Endodermal cell (in vitro differentiated cells): ENCODE measurements around the gene GGTA1. TPM values are rescaled to one million over a fixed set of nuclear protein-coding genes. Genes with fewer than 3 reads are reported as not detected.

Experiments
- DNase-seq: peaks from one replicate; pipeline ENCODE4 v3.0.0-alpha.2; 2017
- H3K27ac ChIP-seq: 2 replicates; pipeline ENCODE4 v1.5.1; 2013; ENCODE audit warnings: mild to moderate bottlenecking, low read depth, low read length, moderate library complexity
- H3K27me3 ChIP-seq: 2 replicates; pipeline ENCODE4 v1.6.1; 2013; ENCODE audit warnings: mild to moderate bottlenecking, low read length, moderate library complexity; ENCODE audit not compliant: insufficient read depth, control insufficient read depth, poor library complexity, severe bottlenecking
- H3K36me3 ChIP-seq: 2 replicates; pipeline ENCODE4 v1.7.0; 2013; ENCODE audit warnings: mild to moderate bottlenecking, low read length, moderate library complexity; ENCODE audit not compliant: control insufficient read depth, insufficient read depth
- H3K4me1 ChIP-seq: one replicate; pipeline ENCODE4 v1.7.0; 2013; ENCODE audit warnings: low read length; ENCODE audit not compliant: control insufficient read depth, insufficient read depth
- H3K4me3 ChIP-seq: 2 replicates; pipeline ENCODE4 v1.5.1; 2013; ENCODE audit warnings: mild to moderate bottlenecking, low read length, moderate library complexity
- H3K9ac ChIP-seq: 2 replicates; pipeline ENCODE4 v1.6.1; 2013; ENCODE audit warnings: mild to moderate bottlenecking, low read length, moderate library complexity; ENCODE audit not compliant: poor library complexity, severe bottlenecking; ENCODE audit errors: extremely low read depth
- H3K9me3 ChIP-seq: 2 replicates; pipeline ENCODE4 v1.6.1; 2013; ENCODE audit warnings: mild to moderate bottlenecking, low read length, moderate library complexity; ENCODE audit not compliant: control insufficient read depth
- H3K27ac Mint-ChIP-seq: 2 replicates; pipeline ENCODE4 v1.8.0; 2020; ENCODE audit warnings: mixed read lengths
- H3K27me3 Mint-ChIP-seq: 2 replicates; pipeline ENCODE4 v1.8.0; 2021; ENCODE audit warnings: mild to moderate bottlenecking, mixed read lengths; ENCODE audit not compliant: insufficient read depth
- H3K36me3 Mint-ChIP-seq: 2 replicates; pipeline ENCODE4 v1.8.0; 2020; ENCODE audit warnings: low read depth, mixed read lengths
- H3K4me1 Mint-ChIP-seq: 2 replicates; pipeline ENCODE4 v1.8.0; 2020; ENCODE audit warnings: mixed read lengths
- H3K4me3 Mint-ChIP-seq: 2 replicates; pipeline ENCODE4 v1.8.0; 2020; ENCODE audit warnings: mild to moderate bottlenecking, moderate library complexity, mixed read lengths
- H3K9me3 Mint-ChIP-seq: 2 replicates; pipeline ENCODE4 v1.8.0; 2020; ENCODE audit warnings: mild to moderate bottlenecking, mixed read lengths
- WGBS, 2 experiments: methylation state at CpG; one replicate each; pipeline versions ENCODE4 v1.1.5 to v1.1.7; 2013; ENCODE audit warnings: missing lambda C conversion rate in 2 of 2, mixed read lengths in 1 of 2; ENCODE audit not compliant: insufficient coverage in 1 of 2, insufficient read length in 1 of 2; 5-methylcytosine and 5-hydroxymethylcytosine counted together
- total RNA-seq, 2 donors: library from RNA; stranded (reverse); fragmentation: NEBNext Ultra II Directional in 1 of 2; extraction: Animal tissue kit (Norgen Biotek cat#: 25700) in 1 of 2; gene quantifications; 2 replicates in 1 of 2; 3 replicates in 1 of 2; pipeline ENCODE4 v1.2.1, GENCODE V29; 2021
- TF ChIP-seq, protein P1 (sequence below): fragments of 200-600 bp; sonication (generic); conservative IDR thresholded peaks from 2 replicates; pipeline ENCODE4 v1.5.0; 2021; ENCODE audit warnings: antibody characterized with exemption, mild to moderate bottlenecking

GGTA1 gene
- total RNA-seq, 2 donors from 2014 or later: not detected

DNA sequence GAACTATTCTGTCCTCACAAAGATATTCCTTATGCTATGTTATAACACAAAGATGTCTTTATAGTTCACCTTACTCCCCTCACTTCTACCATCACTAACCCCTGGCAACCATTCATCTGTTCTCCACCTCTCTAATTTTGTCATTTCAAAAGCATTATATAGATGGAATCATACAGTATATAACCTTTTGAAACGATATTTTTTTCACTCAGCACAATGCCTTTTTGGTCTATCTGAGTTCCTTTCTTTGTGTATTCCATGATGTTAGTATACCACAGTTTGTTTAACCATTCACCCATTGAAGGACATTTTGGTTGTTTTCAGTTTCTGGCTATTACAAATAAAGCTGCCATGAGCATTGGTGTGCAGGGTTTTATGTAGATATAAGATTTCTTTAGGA lies 93.7 kb downstream of the GGTA1 start:
- no peak for DNase-seq
- Mint-ChIP-seq H3K27ac (no peak overlapping the region), H3K36me3 (no peaks in the 10 kb centered on the region), H3K9me3 (peaks cover 13% of the 10 kb centered on the region), H3K27me3 (peaks cover 42% of the 10 kb centered on the region), H3K4me3 (no peak overlapping the region), H3K4me1 (peaks cover 14% of the 10 kb centered on the region)
- no peak overlapping the region for H3K9ac ChIP-seq
- WGBS, 2 experiments: 86 to 100% methylated on average over 1 of the region's 1 CpG
- no peaks in the 10 kb centered on the region for H3K4me1 ChIP-seq
- no peaks in the 10 kb centered on the region for H3K36me3 ChIP-seq
- H3K4me3 ChIP-seq: no peak overlapping the region
- H3K27ac ChIP-seq: no peak overlapping the region
- H3K9me3 ChIP-seq: peaks cover 17% of the 10 kb centered on the region
- H3K27me3 ChIP-seq: peaks cover 28% of the 10 kb centered on the region
- TF ChIP-seq, protein P1, sequence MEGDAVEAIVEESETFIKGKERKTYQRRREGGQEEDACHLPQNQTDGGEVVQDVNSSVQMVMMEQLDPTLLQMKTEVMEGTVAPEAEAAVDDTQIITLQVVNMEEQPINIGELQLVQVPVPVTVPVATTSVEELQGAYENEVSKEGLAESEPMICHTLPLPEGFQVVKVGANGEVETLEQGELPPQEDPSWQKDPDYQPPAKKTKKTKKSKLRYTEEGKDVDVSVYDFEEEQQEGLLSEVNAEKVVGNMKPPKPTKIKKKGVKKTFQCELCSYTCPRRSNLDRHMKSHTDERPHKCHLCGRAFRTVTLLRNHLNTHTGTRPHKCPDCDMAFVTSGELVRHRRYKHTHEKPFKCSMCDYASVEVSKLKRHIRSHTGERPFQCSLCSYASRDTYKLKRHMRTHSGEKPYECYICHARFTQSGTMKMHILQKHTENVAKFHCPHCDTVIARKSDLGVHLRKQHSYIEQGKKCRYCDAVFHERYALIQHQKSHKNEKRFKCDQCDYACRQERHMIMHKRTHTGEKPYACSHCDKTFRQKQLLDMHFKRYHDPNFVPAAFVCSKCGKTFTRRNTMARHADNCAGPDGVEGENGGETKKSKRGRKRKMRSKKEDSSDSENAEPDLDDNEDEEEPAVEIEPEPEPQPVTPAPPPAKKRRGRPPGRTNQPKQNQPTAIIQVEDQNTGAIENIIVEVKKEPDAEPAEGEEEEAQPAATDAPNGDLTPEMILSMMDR: no peak

Other genes with a start within 250 kb of the GGTA1 start
- 10 to 100 TPM; 57.0 to 77.2 TPM for gene GSN, start 231.7 kb downstream of the GGTA1 start, total RNA-seq
- 10 to 100 TPM; 26.6 to 35.6 TPM for gene STOM, start 129.6 kb downstream of the GGTA1 start, total RNA-seq
- gene DAB2IP, start 151.8 kb upstream of the GGTA1 start, total RNA-seq: 10 to 100 TPM; 70.7 to 71.0 TPM